Type B pancreatic cell (in vitro differentiated cells): Measurements from ENCODE around the gene EEF1A1. TPM values are rescaled to one million over a fixed set of nuclear protein-coding genes. Genes with fewer than 3 reads are reported as not detected.
A peak's percentile ranks its signal among the peaks of the same experiment; 100 is the strongest.
"Not testable (repeated sequence)": the region's sequence is repeated elsewhere in the genome, so short reads cannot be mapped to it uniquely, and the experiment has no call there.

Source experiments
- DNase-seq: peaks from one replicate; pipeline ENCODE4 v3.0.0; 2021; ENCODE audit warnings: mixed read lengths; ENCODE audit not compliant: unreplicated experiment; ENCODE audit errors: extremely low spot score
- H3K27ac Mint-ChIP-seq: 2 replicates; pipeline ENCODE4 v1.8.0; 2021; ENCODE audit warnings: mild to moderate bottlenecking, mixed read lengths
- H3K27me3 Mint-ChIP-seq: 2 replicates; pipeline ENCODE4 v1.8.0; 2021; ENCODE audit warnings: mixed read lengths
- H3K36me3 Mint-ChIP-seq: 2 replicates; pipeline ENCODE4 v1.8.0; 2021; ENCODE audit warnings: mixed read lengths
- H3K4me1 Mint-ChIP-seq: one replicate; pipeline ENCODE4 v1.8.0; 2021; ENCODE audit warnings: mixed read lengths; ENCODE audit not compliant: unreplicated experiment
- H3K4me3 Mint-ChIP-seq: 2 replicates; pipeline ENCODE4 v1.8.0; 2021; ENCODE audit warnings: mild to moderate bottlenecking, mixed read lengths
- H3K9me3 Mint-ChIP-seq: 2 replicates; pipeline ENCODE4 v1.8.0; 2021; ENCODE audit warnings: mixed read lengths
- CTCF ChIP-seq: fragments of 200-600 bp; sonication (generic); conservative IDR thresholded peaks from 2 replicates; pipeline ENCODE4 v1.5.0; 2021; ENCODE audit warnings: antibody characterized with exemption, mild to moderate bottlenecking
- long read RNA-seq: library from polyadenylated mRNA; unstranded; transcript quantifications from one replicate; pipeline ENCODE4 v2.0.0, GENCODE V29; 2020
- total RNA-seq: library from RNA; stranded (reverse); gene quantifications from 2 replicates; pipeline ENCODE4 v1.2.1, GENCODE V29; 2021; ENCODE audit warnings: low replicate concordance

EEF1A1 gene
- total RNA-seq, result 12,371 and 13,155 TPM in 2 replicates
- long read RNA-seq, full-length matches to known transcripts, result 32,155 of 32,764 reads
- long read RNA-seq, partial matches to known transcripts, result 428 of 32,764 reads
- long read RNA-seq, other reads (novel, unspliced or antisense), result 181 of 32,764 reads

DNA sequence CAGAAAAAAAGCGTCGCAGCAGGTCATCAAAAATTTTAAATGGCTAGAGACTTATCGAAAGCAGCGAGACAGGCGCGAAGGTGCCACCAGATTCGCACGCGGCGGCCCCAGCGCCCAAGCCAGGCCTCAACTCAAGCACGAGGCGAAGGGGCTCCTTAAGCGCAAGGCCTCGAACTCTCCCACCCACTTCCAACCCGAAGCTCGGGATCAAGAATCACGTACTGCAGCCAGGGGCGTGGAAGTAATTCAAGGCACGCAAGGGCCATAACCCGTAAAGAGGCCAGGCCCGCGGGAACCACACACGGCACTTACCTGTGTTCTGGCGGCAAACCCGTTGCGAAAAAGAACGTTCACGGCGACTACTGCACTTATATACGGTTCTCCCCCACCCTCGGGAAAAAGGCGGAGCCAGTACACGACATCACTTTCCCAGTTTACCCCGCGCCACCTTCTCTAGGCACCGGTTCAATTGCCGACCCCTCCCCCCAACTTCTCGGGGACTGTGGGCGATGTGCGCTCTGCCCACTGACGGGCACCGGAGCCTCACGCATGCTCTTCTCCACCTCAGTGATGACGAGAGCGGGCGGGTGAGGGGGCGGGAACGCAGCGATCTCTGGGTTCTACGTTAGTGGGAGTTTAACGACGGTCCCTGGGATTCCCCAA, at the start of gene EEF1A1:
Gene EEF1A1 (minus strand): TSS at position 345 of the 663 bp plus-strand sequence. CDS start 1,006 bp downstream, outside the sequence.
- Mint-ChIP-seq H3K36me3 (peaks cover 43% of the 10 kb centered on the region), H3K9me3 (no peaks in the 10 kb centered on the region), H3K27me3 (peaks cover 11% of the 10 kb centered on the region), H3K27ac (peak within 1 kb of the TSS; percentile 99), H3K4me3 (peak within 1 kb of the TSS; percentile 97), H3K4me1 (peaks cover 34% of the 10 kb centered on the region)
- no peak for TF ChIP-seq CTCF
- peak; percentile 98 for DNase-seq

DNA sequence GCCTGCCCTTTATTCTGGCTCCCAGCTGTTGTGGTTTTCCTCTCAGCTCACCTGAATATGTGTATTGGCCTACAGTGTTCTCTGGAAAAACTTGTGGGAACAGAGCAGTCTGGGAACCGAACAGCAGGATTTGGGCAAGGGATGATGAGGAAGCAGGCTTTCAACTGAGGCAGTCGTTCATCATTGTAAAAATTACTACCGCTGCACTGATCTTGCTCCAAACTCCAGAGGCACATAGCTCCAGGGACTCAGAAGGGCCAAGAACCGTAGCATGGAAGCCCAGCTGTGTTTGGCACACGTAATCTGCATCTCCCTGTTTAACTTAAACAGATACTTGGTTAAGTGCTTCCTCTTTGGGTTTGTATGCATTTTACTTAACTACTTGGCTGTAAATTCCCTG, 48.3 kb upstream of the EEF1A1 start:
- no peak for TF ChIP-seq CTCF
- Mint-ChIP-seq H3K27ac (no peak overlapping the region), H3K27me3 (no peaks in the 10 kb centered on the region), H3K4me3 (no peak overlapping the region), H3K36me3 (no peaks in the 10 kb centered on the region), H3K9me3 (no peaks in the 10 kb centered on the region), H3K4me1 (peaks cover 5% of the 10 kb centered on the region)
- no peak for DNase-seq

DNA sequence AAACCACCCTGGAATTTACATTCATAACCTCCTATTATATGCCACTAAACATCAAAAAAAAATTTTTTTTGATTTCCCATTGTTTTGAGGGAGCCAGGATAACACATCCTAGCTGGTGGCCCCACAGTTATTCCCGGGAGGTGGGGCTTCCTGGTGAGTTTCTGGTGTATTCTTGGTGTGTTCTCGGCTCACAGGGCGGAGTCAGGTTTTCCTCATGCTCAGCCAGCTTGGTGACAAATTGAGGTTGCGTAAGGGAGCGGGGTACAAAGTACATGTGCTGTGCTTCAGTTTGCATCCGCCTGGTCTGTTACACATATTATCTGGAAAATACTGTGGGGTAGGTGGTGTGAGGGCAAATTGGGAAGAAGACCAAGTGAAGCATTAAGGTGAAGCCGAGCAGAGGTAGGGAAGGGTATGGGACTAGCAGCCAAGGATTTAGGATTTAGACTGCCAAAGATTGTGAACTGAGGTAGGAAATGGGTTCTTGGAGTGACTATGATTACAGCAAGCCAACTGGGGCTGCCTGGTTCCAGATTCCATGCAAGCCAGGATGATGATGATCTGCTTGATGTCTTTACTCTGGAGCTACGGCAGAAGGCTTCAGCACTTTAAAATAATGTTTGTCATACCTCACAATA, 46.2 kb upstream of the EEF1A1 start:
- no peak for DNase-seq
- no peak for TF ChIP-seq CTCF
- Mint-ChIP-seq H3K4me1 (peaks cover 5% of the 10 kb centered on the region), H3K4me3 (no peak overlapping the region), H3K9me3 (no peaks in the 10 kb centered on the region), H3K27ac (peak overlapping the region; percentile 85), H3K27me3 (no peaks in the 10 kb centered on the region), H3K36me3 (no peaks in the 10 kb centered on the region)

DNA sequence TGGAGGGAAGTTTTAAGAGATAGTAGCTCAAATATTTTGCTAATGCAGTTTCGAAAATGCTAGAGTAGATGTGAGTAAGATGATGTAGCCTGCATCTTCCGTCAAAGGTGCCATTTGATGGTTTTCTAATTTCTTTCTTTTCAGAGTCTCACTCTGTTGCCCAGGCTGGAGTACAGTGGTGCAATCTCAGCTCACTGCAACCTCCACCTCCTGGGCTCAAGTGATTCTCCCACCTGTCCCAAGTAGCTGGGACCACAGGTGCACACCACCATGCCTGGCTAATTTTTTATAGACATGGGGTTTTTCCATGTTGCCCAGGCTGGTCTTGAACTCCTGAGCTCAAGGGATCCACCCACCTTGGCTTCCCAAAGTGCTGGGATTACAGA, 45.6 kb upstream of the EEF1A1 start:
- H3K27me3 Mint-ChIP-seq, H3K36me3 Mint-ChIP-seq: not testable (repeated sequence)
- peak overlapping the region; percentile 85 for H3K27ac Mint-ChIP-seq

DNA sequence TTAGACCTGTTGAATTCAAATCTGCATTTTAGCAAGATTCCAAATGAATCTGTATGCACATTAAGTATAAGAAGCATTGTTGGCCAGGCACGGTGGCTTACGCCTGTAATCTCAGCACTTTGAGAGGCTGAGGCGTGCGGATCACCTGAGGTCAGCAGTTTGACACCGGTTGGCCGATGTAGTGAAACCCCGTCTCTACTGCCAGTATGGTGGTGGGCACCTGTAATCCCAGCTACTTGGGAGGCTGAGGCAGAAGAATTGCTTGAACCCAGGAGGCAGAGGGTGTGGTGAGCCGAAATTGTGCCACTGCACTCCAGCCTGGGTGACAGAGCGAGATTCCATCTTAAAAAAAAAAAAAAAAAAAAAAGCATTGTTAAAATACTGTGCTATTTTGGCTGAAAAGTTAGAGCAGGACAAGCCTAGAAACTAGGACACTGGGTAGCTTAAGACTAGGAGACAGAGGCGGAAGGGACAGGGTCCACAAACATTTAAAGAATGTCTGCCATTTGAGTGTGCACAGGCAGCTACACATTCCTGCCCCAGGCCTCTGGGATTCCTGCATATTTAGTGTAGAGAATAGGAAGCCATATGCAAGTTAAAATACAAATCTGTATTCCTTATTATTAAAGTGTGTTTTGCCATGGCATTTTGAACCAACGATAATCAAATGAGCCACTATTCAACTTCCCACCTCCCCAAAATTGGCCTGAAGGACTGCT, 45.1 kb upstream of the EEF1A1 start:
- peak overlapping the region; percentile 75 for H3K27ac Mint-ChIP-seq
- peaks cover under 1% of the 10 kb centered on the region for H3K9me3 Mint-ChIP-seq
- peaks cover 6% of the 10 kb centered on the region for H3K4me1 Mint-ChIP-seq
- H3K4me3 Mint-ChIP-seq, result no peak overlapping the region
- no peak for TF ChIP-seq CTCF
- no peaks in the 10 kb centered on the region for H3K27me3 Mint-ChIP-seq
- no peaks in the 10 kb centered on the region for H3K36me3 Mint-ChIP-seq
- no peak for DNase-seq

More for the DNA sequence above, 45.6 kb upstream of the EEF1A1 start:
- H3K9me3 Mint-ChIP-seq, DNase-seq, H3K4me3 Mint-ChIP-seq, H3K4me1 Mint-ChIP-seq: not testable (repeated sequence)
